Measurements from ENCODE around the gene PLCH1.

- TF ChIP-seq CTCF (IDR thresholded peaks at IDR 0.05), result no peak
- TF ChIP-seq POLR2A (IDR thresholded peaks at IDR 0.05), result no peak
Measured at GRCh38 chr3:155356594-155357370, 388.1 kb downstream of the PLCH1 start.

Measured in uterus (tissue), 2 donors.